HEK293T (cell line): ENCODE data around the gene ZNF358.

ENCODE experiments used
- BHLHE40 ChIP-seq: fragments of 450-650 bp; IDR thresholded peaks from 2 replicates; pipeline ENCODE4 v1.6.1; 2016; ENCODE audit warnings: mild to moderate bottlenecking, moderate library complexity, borderline replicate concordance
- FOXA1 ChIP-seq: fragments of 450-650 bp; IDR thresholded peaks from 2 replicates; pipeline ENCODE4 v1.6.1; 2016; ENCODE audit warnings: mild to moderate bottlenecking
- FOXK2 ChIP-seq: fragments of 450-650 bp; IDR thresholded peaks from 2 replicates; pipeline ENCODE4 v1.6.1; 2016; ENCODE audit warnings: mild to moderate bottlenecking
- FOXM1 ChIP-seq: fragments of 450-650 bp; IDR thresholded peaks from 2 replicates; pipeline ENCODE4 v1.6.1; 2017; ENCODE audit warnings: mild to moderate bottlenecking, borderline replicate concordance
- HDGF ChIP-seq: fragments of 450-650 bp; IDR thresholded peaks from 2 replicates; pipeline ENCODE4 v1.6.1; 2017; ENCODE audit warnings: antibody characterized with exemption, borderline replicate concordance
- NFRKB ChIP-seq: fragments of 450-650 bp; IDR thresholded peaks from 2 replicates; pipeline ENCODE4 v1.6.1; 2016; ENCODE audit warnings: mild to moderate bottlenecking, moderate library complexity
- SUZ12 ChIP-seq: fragments of 450-650 bp; IDR thresholded peaks from 2 replicates; pipeline ENCODE4 v1.6.1; 2016; ENCODE audit warnings: mild to moderate bottlenecking
- TARDBP ChIP-seq: fragments of 450-650 bp; IDR thresholded peaks from 2 replicates; pipeline ENCODE4 v1.6.1; 2016
- ZNF384 ChIP-seq: fragments of 450-650 bp; IDR thresholded peaks from 2 replicates; pipeline ENCODE4 v1.6.1; 2016
- TF ChIP-seq, protein P1 (sequence below): fragments of 450-650 bp; IDR thresholded peaks from 2 replicates; pipeline ENCODE4 v1.6.1; 2016

DNA sequence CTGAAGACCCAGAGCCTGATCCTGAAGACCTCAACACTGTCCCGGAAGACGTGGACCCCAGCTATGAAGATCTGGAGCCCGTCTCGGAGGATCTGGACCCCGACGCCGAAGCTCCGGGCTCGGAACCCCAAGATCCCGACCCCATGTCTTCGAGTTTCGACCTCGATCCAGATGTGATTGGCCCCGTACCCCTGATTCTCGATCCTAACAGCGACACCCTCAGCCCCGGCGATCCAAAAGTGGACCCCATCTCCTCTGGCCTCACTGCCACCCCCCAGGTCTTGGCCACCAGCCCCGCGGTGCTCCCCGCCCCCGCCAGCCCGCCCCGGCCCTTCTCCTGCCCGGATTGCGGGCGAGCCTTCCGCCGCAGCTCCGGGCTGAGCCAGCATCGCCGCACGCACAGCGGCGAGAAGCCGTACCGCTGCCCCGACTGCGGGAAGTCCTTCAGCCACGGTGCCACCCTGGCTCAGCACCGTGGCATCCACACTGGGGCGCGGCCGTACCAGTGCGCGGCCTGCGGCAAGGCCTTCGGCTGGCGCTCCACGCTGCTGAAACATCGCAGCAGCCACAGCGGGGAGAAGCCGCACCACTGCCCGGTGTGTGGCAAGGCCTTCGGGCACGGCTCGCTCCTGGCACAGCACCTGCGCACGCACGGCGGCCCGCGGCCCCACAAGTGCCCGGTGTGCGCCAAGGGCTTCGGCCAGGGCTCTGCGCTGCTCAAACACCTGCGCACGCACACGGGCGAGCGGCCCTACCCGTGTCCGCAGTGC is 3.6 kb downstream of the ZNF358 start:
- no peak for TF ChIP-seq TARDBP
- TF ChIP-seq, protein P1, sequence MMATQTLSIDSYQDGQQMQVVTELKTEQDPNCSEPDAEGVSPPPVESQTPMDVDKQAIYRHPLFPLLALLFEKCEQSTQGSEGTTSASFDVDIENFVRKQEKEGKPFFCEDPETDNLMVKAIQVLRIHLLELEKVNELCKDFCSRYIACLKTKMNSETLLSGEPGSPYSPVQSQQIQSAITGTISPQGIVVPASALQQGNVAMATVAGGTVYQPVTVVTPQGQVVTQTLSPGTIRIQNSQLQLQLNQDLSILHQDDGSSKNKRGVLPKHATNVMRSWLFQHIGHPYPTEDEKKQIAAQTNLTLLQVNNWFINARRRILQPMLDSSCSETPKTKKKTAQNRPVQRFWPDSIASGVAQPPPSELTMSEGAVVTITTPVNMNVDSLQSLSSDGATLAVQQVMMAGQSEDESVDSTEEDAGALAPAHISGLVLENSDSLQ, result no peak
- no peak for TF ChIP-seq FOXK2
- TF ChIP-seq FOXM1, result no peak
- TF ChIP-seq HDGF, result no peak
- TF ChIP-seq NFRKB, result no peak
- no peak for TF ChIP-seq SUZ12
- no peak for TF ChIP-seq ZNF384
- TF ChIP-seq FOXA1, result no peak
- TF ChIP-seq BHLHE40, result no peak
